ENCODE measurements around the gene PRKN.

- TF ChIP-seq CTCF (IDR thresholded peaks at IDR 0.05; ENCODE audit: low read depth, low read length) (no peak), MAX (IDR thresholded peaks at IDR 0.05; ENCODE audit: low read depth, low read length) (no peak)
Observed at GRCh38 chr6:162680871-162681270, 46.7 kb downstream of the PRKN start.
